Measurements from ENCODE around the gene SYNM.
"Not testable (repeated sequence)": the region's sequence is repeated elsewhere in the genome, so short reads cannot be mapped to it uniquely, and the experiment has no call there.

SYNM gene

GRCh38 chr15:99059010-99059981, 45.6 kb upstream of the SYNM start:
- Histone ChIP-seq H3K27me3 (peaks cover 81% of the 10 kb centered on the region), H3K4me3 (ENCODE audit: low read depth in 1 of 2, low read length in 1 of 2) (peak overlapping the region; percentile 56 to 61), H3K4me1 (ENCODE audit: control insufficient read depth in 1 of 2, insufficient read depth in 1 of 2, low read depth in 1 of 2, low read length in 1 of 2) (peaks cover 9 to 17% of the 10 kb centered on the region in 2 experiments), H3K36me3 (no peaks in the 10 kb centered on the region), H3K9me3 (no peaks in the 10 kb centered on the region), H3K27ac (no peak overlapping the region)
- TF ChIP-seq CTCF (IDR thresholded peaks at IDR 0.05) = peak; percentile 91

- Histone ChIP-seq H3K4me1 (ENCODE audit: control insufficient read depth in 1 of 2, insufficient read depth in 1 of 2, low read depth in 1 of 2, low read length in 1 of 2) (peaks cover 9 to 17% of the 10 kb centered on the region in 2 experiments), H3K27me3 (peaks cover 83% of the 10 kb centered on the region)
- not testable (repeated sequence) for H3K36me3 ChIP-seq; H3K9me3 ChIP-seq; H3K27ac ChIP-seq; H3K4me3 ChIP-seq (ENCODE audit: low read depth in 1 of 2, low read length in 1 of 2)
These were observed 44.7 kb upstream of the SYNM start for GRCh38 chr15:99060186-99060585.

- Histone ChIP-seq H3K4me1 (ENCODE audit: control insufficient read depth in 1 of 2, insufficient read depth in 1 of 2, low read depth in 1 of 2, low read length in 1 of 2) (peaks cover 9 to 17% of the 10 kb centered on the region in 2 experiments), H3K27me3 (peaks cover 83% of the 10 kb centered on the region), H3K27ac (no peak overlapping the region), H3K36me3 (no peaks in the 10 kb centered on the region), H3K4me3 (ENCODE audit: low read depth in 1 of 2, low read length in 1 of 2) (no peak overlapping the region), H3K9me3 (no peaks in the 10 kb centered on the region)
- no peak for TF ChIP-seq CTCF (IDR thresholded peaks at IDR 0.05)
These were observed 42.7 kb upstream of the SYNM start for GRCh38 chr15:99062226-99062625.

- H3K4me3 ChIP-seq (ENCODE audit: low read depth in 1 of 2, low read length in 1 of 2) = no peak overlapping the region
- H3K9me3 ChIP-seq = no peaks in the 10 kb centered on the region
- H3K27ac ChIP-seq = no peak overlapping the region
- H3K4me1 ChIP-seq (ENCODE audit: control insufficient read depth in 1 of 2, insufficient read depth in 1 of 2, low read depth in 1 of 2, low read length in 1 of 2) = no peaks in the 10 kb centered on the region
- H3K36me3 ChIP-seq = no peaks in the 10 kb centered on the region
- no peak for TF ChIP-seq CTCF (IDR thresholded peaks at IDR 0.05)
- peaks cover 30% of the 10 kb centered on the region for H3K27me3 ChIP-seq
These were observed 36.7 kb upstream of the SYNM start for GRCh38 chr15:99068186-99068585.

- no peak overlapping the region for H3K27ac ChIP-seq
- no peaks in the 10 kb centered on the region for H3K4me1 ChIP-seq (ENCODE audit: control insufficient read depth in 1 of 2, insufficient read depth in 1 of 2, low read depth in 1 of 2, low read length in 1 of 2)
- H3K27me3 ChIP-seq = peaks cover 13% of the 10 kb centered on the region
- H3K36me3 ChIP-seq = no peaks in the 10 kb centered on the region
- TF ChIP-seq CTCF (IDR thresholded peaks at IDR 0.05) = no peak
- H3K9me3 ChIP-seq = no peaks in the 10 kb centered on the region
- H3K4me3 ChIP-seq (ENCODE audit: low read depth in 1 of 2, low read length in 1 of 2) = no peak overlapping the region
These were observed 34.7 kb upstream of the SYNM start for GRCh38 chr15:99070208-99070607.

- Histone ChIP-seq H3K27ac (no peak overlapping the region), H3K27me3 (peaks cover 4% of the 10 kb centered on the region), H3K4me1 (ENCODE audit: control insufficient read depth in 1 of 2, insufficient read depth in 1 of 2, low read depth in 1 of 2, low read length in 1 of 2) (no peaks in the 10 kb centered on the region), H3K9me3 (no peaks in the 10 kb centered on the region), H3K36me3 (no peaks in the 10 kb centered on the region), H3K4me3 (ENCODE audit: low read depth in 1 of 2, low read length in 1 of 2) (no peak overlapping the region)
- no peak for TF ChIP-seq CTCF (IDR thresholded peaks at IDR 0.05)
These were observed 33.7 kb upstream of the SYNM start for GRCh38 chr15:99071091-99071680.
